Hepatocyte (in vitro differentiated cells): Measurements from ENCODE around the gene SHC4. TPM values are rescaled to one million over a fixed set of nuclear protein-coding genes. Genes with fewer than 3 reads are reported as not detected.

ENCODE experiments used
- DNase-seq: peaks from one replicate; pipeline ENCODE4 v3.0.0-alpha.2; 2016; ENCODE audit warnings: low spot score
- H2AFZ ChIP-seq: fragments of 200-600 bp; sonication (generic); 2 replicates; pipeline ENCODE4 v1.6.0; 2016; ENCODE audit warnings: antibody characterized with exemption, mild to moderate bottlenecking
- H3K27ac ChIP-seq: fragments of 200-600 bp; sonication (generic); 2 replicates; pipeline ENCODE4 v1.5.1; 2016; ENCODE audit warnings: mild to moderate bottlenecking
- H3K27me3 ChIP-seq: fragments of 200-600 bp; sonication (generic); 2 replicates; pipeline ENCODE4 v1.6.1; 2016
- H3K36me3 ChIP-seq: fragments of 200-600 bp; sonication (generic); replicated peaks from 2 replicates; pipeline ENCODE4 v1.5.1; 2016; ENCODE audit warnings: low read depth; ENCODE audit not compliant: insufficient read depth
- H3K4me1 ChIP-seq: fragments of 200-600 bp; sonication (generic); 2 replicates; pipeline ENCODE4 v1.5.1; 2016; ENCODE audit warnings: mild to moderate bottlenecking, moderate library complexity; ENCODE audit not compliant: insufficient read depth
- H3K4me2 ChIP-seq: fragments of 200-600 bp; sonication (generic); 2 replicates; pipeline ENCODE4 v1.6.0; 2016
- H3K4me3 ChIP-seq: fragments of 200-600 bp; sonication (generic); 2 replicates; pipeline ENCODE4 v1.5.1; 2016; ENCODE audit warnings: mild to moderate bottlenecking
- H3K79me2 ChIP-seq: fragments of 200-600 bp; sonication (generic); 2 replicates; pipeline ENCODE4 v1.6.0; 2017; ENCODE audit warnings: mild to moderate bottlenecking
- H3K9me2 ChIP-seq: fragments of 200-600 bp; sonication (generic); replicated peaks from 2 replicates; pipeline ENCODE4 v1.6.0; 2017; ENCODE audit warnings: mild to moderate bottlenecking; ENCODE audit not compliant: insufficient read depth
- H3K9me3 ChIP-seq: fragments of 200-600 bp; sonication (generic); 2 replicates; pipeline ENCODE4 v1.5.1; 2016; ENCODE audit warnings: low read depth, mild to moderate bottlenecking
- H4K20me1 ChIP-seq: fragments of 200-600 bp; sonication (generic); 2 replicates; pipeline ENCODE4 v1.6.0; 2016; ENCODE audit warnings: mild to moderate bottlenecking; ENCODE audit not compliant: insufficient read depth, poor library complexity, severe bottlenecking
- CTCF ChIP-seq: fragments of 200-600 bp; sonication (generic); IDR thresholded peaks from 2 replicates; pipeline ENCODE4 v1.5.1; 2016; ENCODE audit warnings: antibody characterized with exemption, mild to moderate bottlenecking; ENCODE audit not compliant: poor library complexity
- EZH2 ChIP-seq: fragments of 200-600 bp; sonication (generic); IDR thresholded peaks from 2 replicates; pipeline ENCODE4 v1.6.1; 2016; ENCODE audit warnings: antibody characterized with exemption, mild to moderate bottlenecking, borderline replicate concordance
- EZH2phosphoT487 ChIP-seq: fragments of 200-600 bp; sonication (generic); IDR thresholded peaks from one replicate; pipeline ENCODE4 v1.6.1; 2018; ENCODE audit warnings: antibody characterized with exemption, mild to moderate bottlenecking, low read depth, moderate library complexity; ENCODE audit not compliant: unreplicated experiment, severe bottlenecking
- WGBS: methylation state at CpG from one replicate; pipeline ENCODE4 v1.1.6; 2016; ENCODE audit warnings: low lambda C conversion rate; ENCODE audit errors: missing lambda C conversion rate; 5-methylcytosine and 5-hydroxymethylcytosine counted together
- polyA plus RNA-seq: library from polyadenylated mRNA; unstranded; fragments of >200 nt; fragmentation: Nextera tagmentation; extraction: Ambion mirVana; gene quantifications from 2 replicates; pipeline ENCODE4 v1.2.1, GENCODE V29; 2016
- total RNA-seq: library from RNA; depleted of rRNA; stranded (reverse); fragments of >200 nt; gene quantifications from 2 replicates; pipeline ENCODE4 v1.2.3, GENCODE V29; 2014

The SHC4 gene
- total and polyA plus RNA-seq, 2 experiments from 2014 or later: 0.75 to 1.00 TPM

DNA sequence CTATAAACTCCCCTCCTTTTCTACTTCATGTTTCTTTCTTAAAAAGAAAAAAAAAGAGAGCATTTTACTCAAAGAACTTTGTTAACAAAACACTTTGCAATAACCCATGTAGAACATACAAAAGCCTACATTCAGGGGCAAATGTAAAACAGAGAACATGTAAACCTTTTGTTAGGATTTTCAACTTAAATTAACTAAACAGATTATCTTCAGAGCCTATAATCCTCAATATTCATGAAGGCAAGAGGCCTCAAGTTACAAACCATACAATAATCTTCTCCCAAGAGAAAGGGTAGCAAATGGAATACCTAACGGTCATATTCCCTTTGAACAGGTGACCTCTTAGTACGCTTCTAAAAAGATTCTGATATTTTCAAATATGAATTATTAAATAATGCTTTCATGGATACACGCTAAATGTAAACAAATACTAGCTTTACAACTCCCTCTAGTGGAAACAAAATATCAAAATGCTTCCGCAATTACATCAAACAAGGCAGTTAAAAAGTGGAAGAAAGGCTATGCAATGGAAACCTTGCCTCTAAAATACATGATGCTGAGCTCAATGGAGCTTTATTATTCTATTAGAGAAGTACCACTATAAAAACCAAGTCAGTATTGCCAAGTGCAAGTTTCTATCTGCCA lies 162.8 kb downstream of the SHC4 start:
- no peak overlapping the region for H2AFZ ChIP-seq
- no peaks in the 10 kb centered on the region for H3K9me2 ChIP-seq
- TF ChIP-seq EZH2phosphoT487: no peak
- TF ChIP-seq CTCF: peak; percentile 57
- no peak overlapping the region for H3K4me3 ChIP-seq
- no peak overlapping the region for H3K4me2 ChIP-seq
- no peaks in the 10 kb centered on the region for H3K79me2 ChIP-seq
- no peaks in the 10 kb centered on the region for H3K27me3 ChIP-seq
- no peaks in the 10 kb centered on the region for H4K20me1 ChIP-seq
- H3K4me1 ChIP-seq: no peaks in the 10 kb centered on the region
- no peak overlapping the region for H3K27ac ChIP-seq
- H3K36me3 ChIP-seq: no peaks in the 10 kb centered on the region
- 74% methylated on average over 4 of the region's 4 CpGs for WGBS
- no peaks in the 10 kb centered on the region for H3K9me3 ChIP-seq
- DNase-seq: peak; percentile 28

- no peaks in the 10 kb centered on the region for H4K20me1 ChIP-seq
- H3K9me2 ChIP-seq: no peaks in the 10 kb centered on the region
- no peak overlapping the region for H3K4me2 ChIP-seq
- no peaks in the 10 kb centered on the region for H3K4me1 ChIP-seq
- H3K27ac ChIP-seq: no peak overlapping the region
- DNase-seq: no peak
- H3K36me3 ChIP-seq: no peaks in the 10 kb centered on the region
- TF ChIP-seq EZH2phosphoT487: no peak
- no peak for TF ChIP-seq CTCF
- TF ChIP-seq EZH2: no peak
- WGBS: 69% methylated on average over 1 of the region's 1 CpG
- no peak overlapping the region for H3K4me3 ChIP-seq
- H2AFZ ChIP-seq: no peak overlapping the region
- H3K79me2 ChIP-seq: no peaks in the 10 kb centered on the region
- H3K9me3 ChIP-seq: no peaks in the 10 kb centered on the region
- no peaks in the 10 kb centered on the region for H3K27me3 ChIP-seq
Measured at GRCh38 chr15:48800245-48800644, 163.5 kb downstream of the SHC4 start.

GRCh38 chr15:48798319-48798718 lies 165.4 kb downstream of the SHC4 start:
- Histone ChIP-seq H3K27me3 (no peaks in the 10 kb centered on the region), H2AFZ (no peak overlapping the region), H3K4me1 (no peaks in the 10 kb centered on the region), H3K4me3 (no peak overlapping the region), H3K4me2 (no peak overlapping the region), H3K79me2 (no peaks in the 10 kb centered on the region), H4K20me1 (no peaks in the 10 kb centered on the region), H3K9me2 (no peaks in the 10 kb centered on the region), H3K36me3 (no peaks in the 10 kb centered on the region), H3K27ac (no peak overlapping the region), H3K9me3 (no peaks in the 10 kb centered on the region)
- DNase-seq: no peak
- 8% methylated on average over 1 of the region's 1 CpG for WGBS
- no peak for TF ChIP-seq EZH2phosphoT487
- no peak for TF ChIP-seq EZH2
- no peak for TF ChIP-seq CTCF

DNA sequence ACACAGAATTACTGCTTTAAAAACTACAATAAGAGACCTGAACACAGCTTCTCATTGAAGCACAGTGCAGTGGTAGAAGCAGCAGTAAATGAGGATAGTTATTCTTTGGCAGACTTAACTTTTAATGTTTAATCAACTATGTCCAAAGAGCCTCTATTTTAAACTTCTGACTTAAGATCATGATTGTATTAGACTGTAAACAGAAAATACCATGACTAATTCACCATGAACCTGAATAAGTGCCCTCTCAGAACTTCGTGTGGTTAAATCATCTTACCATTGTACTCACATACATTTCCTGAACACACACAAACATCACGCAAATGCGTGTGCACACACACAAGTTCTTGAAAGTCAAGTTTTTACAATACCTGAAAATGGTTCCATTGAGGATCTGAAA lies 166.8 kb downstream of the SHC4 start:
- no peak overlapping the region for H3K4me2 ChIP-seq
- TF ChIP-seq EZH2phosphoT487 (no peak), EZH2 (no peak), CTCF (no peak)
- no peak overlapping the region for H3K27ac ChIP-seq
- no peak overlapping the region for H2AFZ ChIP-seq
- no peaks in the 10 kb centered on the region for H3K36me3 ChIP-seq
- H3K4me1 ChIP-seq: no peaks in the 10 kb centered on the region
- H3K27me3 ChIP-seq: no peaks in the 10 kb centered on the region
- no peak for DNase-seq
- WGBS: 88% methylated on average over 3 of the region's 3 CpGs
- no peaks in the 10 kb centered on the region for H3K9me3 ChIP-seq
- H3K79me2 ChIP-seq: no peaks in the 10 kb centered on the region
- H3K9me2 ChIP-seq: no peaks in the 10 kb centered on the region
- no peaks in the 10 kb centered on the region for H4K20me1 ChIP-seq
- no peak overlapping the region for H3K4me3 ChIP-seq
